Heart left ventricle (tissue), 16 donors: ENCODE results near the gene LITAF. TPM values are rescaled to one million over a fixed set of nuclear protein-coding genes. Genes with fewer than 3 reads are reported as not detected.
"Not testable (repeated sequence)": the region's sequence is repeated elsewhere in the genome, so short reads cannot be mapped to it uniquely, and the experiment has no call there.

Source experiments
- ATAC-seq, 4 donors: fragments of 200-7000 bp; cut with Tn5 transposase; one replicate each; pipeline ENCODE4 v1.9.1; 2020 to 2022; ENCODE audit warnings: moderate library complexity in 4 of 4, mild to moderate bottlenecking in 3 of 4, moderate number of reproducible peaks in 1 of 4
- DNase-seq, 5 donors: peaks; one replicate each; pipeline ENCODE4 v3.0.0-alpha.2; 2020
- H3K27ac ChIP-seq, 12 donors: fragments of 200-600 bp; sonication (generic) in 4 of 12; one replicate each; pipeline versions ENCODE4 v1.5.0 to v1.8.0; 2016 to 2022; ENCODE audit warnings: mild to moderate bottlenecking in 2 of 12
- H3K27me3 ChIP-seq, 9 donors: fragments of 200-600 bp; sonication (generic) in 2 of 9; one replicate each; pipeline versions ENCODE4 v1.5.1 to v1.8.0; 2016 to 2022; ENCODE audit warnings: mild to moderate bottlenecking in 3 of 9
- H3K36me3 ChIP-seq, 9 donors: fragments of 200-600 bp; sonication (generic) in 2 of 9; one replicate each; pipeline versions ENCODE4 v1.5.0 to v1.8.0; 2018 to 2022; ENCODE audit warnings: mild to moderate bottlenecking in 2 of 9
- H3K4me1 ChIP-seq, 12 donors: fragments of 200-600 bp; sonication (generic) in 4 of 12; one replicate each; pipeline versions ENCODE4 v1.5.0 to v1.8.0; 2016 to 2022; ENCODE audit warnings: mild to moderate bottlenecking in 3 of 12
- H3K4me3 ChIP-seq, 12 donors: fragments of 200-600 bp; sonication (generic) in 4 of 12; one replicate each; pipeline versions ENCODE4 v1.5.0 to v1.8.0; 2017 to 2022; ENCODE audit warnings: mild to moderate bottlenecking in 9 of 12, moderate library complexity in 4 of 12
- H3K9me3 ChIP-seq, 12 donors: fragments of 200-600 bp; sonication (generic) in 4 of 12; one replicate each; pipeline versions ENCODE4 v1.5.0 to v1.8.0; 2016 to 2022; ENCODE audit warnings: mild to moderate bottlenecking in 1 of 12
- POLR2A ChIP-seq, 2 donors: fragments of 450-650 bp; IDR thresholded peaks; one replicate each; pipeline ENCODE4 v1.6.1; 2017; ENCODE audit warnings: antibody characterized with exemption in 2 of 2, mild to moderate bottlenecking in 2 of 2, moderate library complexity in 2 of 2
- WGBS, 4 donors: extraction: QIAGEN DNeasy Blood & Tissue Kit in 2 of 4; methylation state at CpG; one replicate each; pipeline versions ENCODE4 v1.1.5 to v1.1.7; 2013 to 2018; 5-methylcytosine and 5-hydroxymethylcytosine counted together
- intact Hi-C, 10 donors: fragments of 100-400 bp; cut with DNase I; formaldehyde crosslinking; loops; one replicate each; pipeline versions ENCODE4 v1.11.1 to v1.14.2; 2022
- polyA plus RNA-seq, 2 donors: library from polyadenylated mRNA; stranded (reverse); fragments of 200-250 nt; gene quantifications; one replicate each; pipeline ENCODE4 v1.2.3, GENCODE V29; 2013
- total RNA-seq, 9 donors: library from RNA; depleted of rRNA in 2 of 9; stranded (reverse); fragments of >200 nt in 2 of 9; fragmentation: NEBNext Ultra II Directional in 3 of 9; extraction: Animal tissue kit (Norgen Biotek cat#: 25700) in 3 of 9; gene quantifications; one replicate each; pipeline versions ENCODE4 v1.1.0 to v1.2.4, GENCODE V29; 2016 to 2023
- TF ChIP-seq, protein P1 (sequence below), 12 donors: fragments of 200-600 bp; sonication (generic) in 4 of 12; IDR thresholded peaks; one replicate each; pipeline versions ENCODE4 v1.5.0 to v1.8.0; 2018 to 2022; ENCODE audit warnings: antibody characterized with exemption in 12 of 12, mild to moderate bottlenecking in 5 of 12
- donor health status: ischemic (EF 13 %, LVEDD 7.1; RV severe dilation, severe dysfunction).
- donor health status: healthy with polysubstance abuse.
- donor health status: DM: no; HTN: yes; CAD: no.
- donor health status: DM: no; HTN: no; CAD: no.
- donor health status: ischemic (EF 25% LVEDD 6.9; RV normal size, moderate dysfunction).
- donor health status: ischemic (EF 25% LVEDD 5.7; RV mildly dilated, moderate dysfunction).
- donor health status: healthy.
- donor health status: DM: yes; HTN: yes; CAD: no.
- donor health status: ischemic (EF 35%, LVEDD 5.7; RV mildly dilated, moderate dysfunction).
- donor health status: nonischemic (EF 11% LVEDD 7.7; RV severe dilation, severe dysfunction).
- donor health status: DM: yes; HTN: yes; CAD: no.
- donor health status: PGD.
- donor health status: ischemic (EF 29% LVEDD 5.4; RV normal size, mild dysfunction).
- donor health status: nonischemic (EF 23%, LVEDD 6.1; RV moderate dilation, normal function).

Gene LITAF
- total and polyA plus RNA-seq, 11 donors = 12.2 to 133 (median 46.5) TPM

DNA sequence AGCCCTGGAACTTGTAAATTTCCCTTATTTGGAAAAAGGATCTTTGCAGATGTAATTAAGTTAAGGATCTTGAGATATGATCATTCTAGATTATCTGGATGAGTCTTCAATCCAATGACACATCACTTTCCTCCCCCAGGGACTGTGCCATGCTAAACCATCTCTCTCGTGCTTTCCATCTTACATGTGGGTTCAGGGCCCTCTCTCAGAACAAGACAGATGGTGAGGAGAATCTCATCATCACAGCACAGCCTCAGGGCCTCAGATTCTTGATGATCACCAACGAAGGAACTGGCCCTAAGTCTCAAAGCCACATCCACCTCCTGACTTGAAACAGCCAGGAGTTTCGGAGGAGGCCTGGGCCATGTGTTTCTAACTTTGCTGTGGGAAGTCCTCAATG, 78.7 kb downstream of the LITAF start:
- TF ChIP-seq, protein P1, sequence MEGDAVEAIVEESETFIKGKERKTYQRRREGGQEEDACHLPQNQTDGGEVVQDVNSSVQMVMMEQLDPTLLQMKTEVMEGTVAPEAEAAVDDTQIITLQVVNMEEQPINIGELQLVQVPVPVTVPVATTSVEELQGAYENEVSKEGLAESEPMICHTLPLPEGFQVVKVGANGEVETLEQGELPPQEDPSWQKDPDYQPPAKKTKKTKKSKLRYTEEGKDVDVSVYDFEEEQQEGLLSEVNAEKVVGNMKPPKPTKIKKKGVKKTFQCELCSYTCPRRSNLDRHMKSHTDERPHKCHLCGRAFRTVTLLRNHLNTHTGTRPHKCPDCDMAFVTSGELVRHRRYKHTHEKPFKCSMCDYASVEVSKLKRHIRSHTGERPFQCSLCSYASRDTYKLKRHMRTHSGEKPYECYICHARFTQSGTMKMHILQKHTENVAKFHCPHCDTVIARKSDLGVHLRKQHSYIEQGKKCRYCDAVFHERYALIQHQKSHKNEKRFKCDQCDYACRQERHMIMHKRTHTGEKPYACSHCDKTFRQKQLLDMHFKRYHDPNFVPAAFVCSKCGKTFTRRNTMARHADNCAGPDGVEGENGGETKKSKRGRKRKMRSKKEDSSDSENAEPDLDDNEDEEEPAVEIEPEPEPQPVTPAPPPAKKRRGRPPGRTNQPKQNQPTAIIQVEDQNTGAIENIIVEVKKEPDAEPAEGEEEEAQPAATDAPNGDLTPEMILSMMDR (IDR thresholded peaks at IDR 0.05) = no peak
- TF ChIP-seq POLR2A (IDR thresholded peaks at IDR 0.05) = no peak
- no peaks in the 10 kb centered on the region for H3K4me1 ChIP-seq
- DNase-seq = no peak
- no peak overlapping the region for H3K4me3 ChIP-seq
- ATAC-seq = no peak
- 81 to 88% (median 83%) methylated on average over 3 of the region's 3 CpGs for WGBS, 4 donors
- no peaks in the 10 kb centered on the region for H3K27me3 ChIP-seq
- no peak overlapping the region for H3K27ac ChIP-seq
- no peaks in the 10 kb centered on the region for H3K9me3 ChIP-seq
- intact Hi-C loops = loop anchor here in 1 of 10 donors (10.0 kb wide), 1 partner anchor 127 kb away; no protein-coding TSS in a partner anchor
- no peaks in the 10 kb centered on the region for H3K36me3 ChIP-seq

DNA sequence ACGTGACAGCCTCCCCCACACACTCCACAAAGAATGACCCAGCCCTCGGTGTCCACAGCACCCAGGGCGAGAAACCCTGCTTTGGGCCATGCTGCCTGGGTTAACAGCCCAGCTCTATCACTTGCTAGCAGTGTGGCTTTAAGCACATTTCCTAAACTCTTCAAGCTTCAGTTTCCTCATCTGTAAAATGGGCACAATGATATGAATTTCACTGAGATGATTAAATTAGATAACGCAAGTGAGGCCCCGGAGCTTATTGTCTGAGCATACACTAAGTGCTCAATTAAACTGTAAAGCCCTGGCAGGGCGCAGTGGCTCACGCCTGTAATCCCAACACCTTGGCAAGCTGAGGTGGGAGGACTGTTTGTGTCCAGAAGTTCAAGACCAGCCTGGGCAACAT, 79.4 kb downstream of the LITAF start:
- no peaks in the 10 kb centered on the region for H3K36me3 ChIP-seq
- no peak overlapping the region for H3K27ac ChIP-seq
- TF ChIP-seq, protein P1 (IDR thresholded peaks at IDR 0.05) = no peak
- no peak for TF ChIP-seq POLR2A (IDR thresholded peaks at IDR 0.05)
- no peaks in the 10 kb centered on the region for H3K9me3 ChIP-seq
- ATAC-seq (no peak), DNase-seq (no peak)
- no peaks in the 10 kb centered on the region for H3K4me1 ChIP-seq
- no peaks in the 10 kb centered on the region for H3K27me3 ChIP-seq
- intact Hi-C loops = loop anchor here in 1 of 10 donors (10.0 kb wide), 1 partner anchor 127 kb away; no protein-coding TSS in a partner anchor
- WGBS, 4 donors = 88 to 93% (median 90%) methylated on average over 7 of the region's 7 CpGs
- no peak overlapping the region for H3K4me3 ChIP-seq

DNA sequence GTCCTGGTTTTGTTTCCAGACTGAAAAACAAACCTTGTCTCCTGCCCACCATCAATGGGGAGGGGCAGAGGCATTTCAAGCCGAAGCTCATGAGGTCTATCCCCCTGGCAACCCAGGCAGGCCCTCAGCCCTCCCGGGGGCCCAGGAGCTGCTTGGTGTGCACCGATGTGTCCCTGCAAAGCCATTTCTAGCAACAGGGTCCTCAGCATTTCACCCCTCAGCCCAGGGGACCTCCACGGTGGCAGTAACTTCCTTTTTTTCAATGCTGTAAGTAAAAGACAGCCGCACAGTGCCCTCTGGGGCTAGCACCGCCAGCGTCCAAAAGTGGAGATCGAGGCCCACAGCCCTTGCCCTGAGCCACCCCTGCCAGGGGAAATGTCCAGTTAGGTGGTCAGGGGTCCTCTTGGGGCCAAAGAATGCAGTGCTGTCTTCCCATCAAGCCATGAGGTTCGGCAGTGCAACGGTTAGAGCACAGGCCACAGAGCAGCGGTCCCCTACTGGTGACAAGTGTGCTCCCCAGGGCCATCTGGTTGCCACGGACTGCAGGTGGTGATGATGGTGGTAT, 79.9 kb downstream of the LITAF start:
- Histone ChIP-seq H3K9me3 (no peaks in the 10 kb centered on the region), H3K36me3 (no peaks in the 10 kb centered on the region), H3K27me3 (no peaks in the 10 kb centered on the region), H3K27ac (no peak overlapping the region), H3K4me3 (peak overlapping the region in 1 of 12 donors; percentile 21), H3K4me1 (no peaks in the 10 kb centered on the region)
- DNase-seq (no peak), ATAC-seq (peak in 1 of 4 donors; percentile 26)
- intact Hi-C loops = loop anchor here in 1 of 10 donors (10.0 kb wide), 1 partner anchor 128 kb away; no protein-coding TSS in a partner anchor
- TF ChIP-seq, protein P1 (IDR thresholded peaks at IDR 0.05) = no peak
- TF ChIP-seq POLR2A (IDR thresholded peaks at IDR 0.05) = no peak
- WGBS, 4 donors = 69 to 85% (median 73%) methylated on average over 5 to 12 of the region's 12 CpGs

DNA sequence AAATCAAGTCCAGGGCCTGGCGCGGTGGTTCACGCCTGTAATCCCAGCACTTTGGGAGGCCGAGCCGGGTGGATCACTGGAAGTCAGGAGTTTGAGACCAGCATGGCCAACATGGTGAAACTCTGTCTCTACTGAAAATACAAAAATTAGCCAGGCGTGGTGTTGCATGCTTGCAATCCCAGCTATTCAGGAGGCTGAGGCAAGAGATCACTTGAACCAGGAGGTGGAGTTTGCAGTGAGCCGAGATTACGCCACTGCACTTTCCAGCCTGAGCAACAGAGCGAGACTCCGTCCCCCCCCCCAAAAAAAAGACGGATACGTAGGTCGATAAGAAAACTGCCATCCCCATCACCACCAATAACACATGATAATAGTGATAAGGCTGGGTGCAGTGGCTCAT, 82.5 kb downstream of the LITAF start:
- 81 to 95% (median 88%) methylated on average over 13 of the region's 13 CpGs for WGBS, 4 donors
- intact Hi-C loops = loop anchor here in 1 of 10 donors (10.0 kb wide), 1 partner anchor 131 kb away; no protein-coding TSS in a partner anchor

More for the DNA sequence above, 82.5 kb downstream of the LITAF start:
- H3K36me3 ChIP-seq, H3K27me3 ChIP-seq, H3K4me1 ChIP-seq, H3K9me3 ChIP-seq, ATAC-seq, H3K27ac ChIP-seq, H3K4me3 ChIP-seq, DNase-seq: not testable (repeated sequence)
